HG03039 (cell line): Measurements from ENCODE around the gene MYOG.

Experiments used
- ATAC-seq: cut with Tn5 transposase; IDR thresholded peaks from one replicate; pipeline ENCODE4 v1.9.1; 2021; ENCODE audit warnings: mild to moderate bottlenecking, moderate library complexity; ENCODE audit not compliant: unreplicated experiment

Gene MYOG

GRCh38 chr1:203117611-203118575 is 32.1 kb upstream of the MYOG start:
- ATAC-seq, result no peak

GRCh38 chr1:203116091-203116820 is 30.4 kb upstream of the MYOG start:
- no peak for ATAC-seq

- ATAC-seq, result no peak
Measured at GRCh38 chr1:203114202-203114601, 28.4 kb upstream of the MYOG start.

GRCh38 chr1:203113308-203113707 is 27.5 kb upstream of the MYOG start:
- ATAC-seq, result no peak

- no peak for ATAC-seq
Measured at GRCh38 chr1:203112475-203112874, 26.7 kb upstream of the MYOG start.

- ATAC-seq, result no peak
Measured at GRCh38 chr1:203104789-203105390, 19.1 kb upstream of the MYOG start.

GRCh38 chr1:203103829-203104495 is 18.1 kb upstream of the MYOG start:
- ATAC-seq, result no peak

- no peak for ATAC-seq
Measured at GRCh38 chr1:203103216-203103615, 17.4 kb upstream of the MYOG start.

GRCh38 chr1:203101813-203102634 is 16.2 kb upstream of the MYOG start:
- no peak for ATAC-seq

GRCh38 chr1:203100516-203100869 is 14.7 kb upstream of the MYOG start:
- no peak for ATAC-seq

GRCh38 chr1:203099805-203100515 is 14.1 kb upstream of the MYOG start:
- ATAC-seq, result no peak

- no peak for ATAC-seq
Measured at GRCh38 chr1:203098914-203099520, 13.2 kb upstream of the MYOG start.

GRCh38 chr1:203098445-203098844 is 12.6 kb upstream of the MYOG start:
- ATAC-seq, result no peak

- no peak for ATAC-seq
Measured at GRCh38 chr1:203097001-203097400, 11.2 kb upstream of the MYOG start.

GRCh38 chr1:203096566-203096965 is 10.8 kb upstream of the MYOG start:
- ATAC-seq, result no peak

GRCh38 chr1:203095061-203095690 is 9.4 kb upstream of the MYOG start:
- ATAC-seq, result no peak

- no peak for ATAC-seq
Measured at GRCh38 chr1:203093754-203094410, 8.1 kb upstream of the MYOG start.

- ATAC-seq, result no peak
Measured at GRCh38 chr1:203091761-203092330, 6.0 kb upstream of the MYOG start.
